Measurements from ENCODE around the gene MOB3A.
A peak's percentile ranks its signal among the peaks of the same experiment; 100 is the strongest.

Gene MOB3A

GRCh38 chr19:2123682-2124387 is 27.7 kb upstream of the MOB3A start:
- peak; percentile 9 for DNase-seq (ENCODE audit: low read depth)

- DNase-seq (ENCODE audit: low read depth) = no peak
Observed at GRCh38 chr19:2122982-2123381, 26.9 kb upstream of the MOB3A start.

- DNase-seq (ENCODE audit: low read depth) = no peak
Observed at GRCh38 chr19:2122251-2122650, 26.1 kb upstream of the MOB3A start.

- no peak for DNase-seq (ENCODE audit: low read depth)
Observed at GRCh38 chr19:2121416-2122051, 25.4 kb upstream of the MOB3A start.

- no peak for DNase-seq (ENCODE audit: low read depth)
Observed at GRCh38 chr19:2120821-2121220, 24.7 kb upstream of the MOB3A start.

GRCh38 chr19:2119921-2120785 is 24.0 kb upstream of the MOB3A start:
- DNase-seq (ENCODE audit: low read depth) = no peak

- DNase-seq (ENCODE audit: low read depth) = no peak
Observed at GRCh38 chr19:2118438-2118837, 22.3 kb upstream of the MOB3A start.

GRCh38 chr19:2117215-2117960 is 21.3 kb upstream of the MOB3A start:
- no peak for DNase-seq (ENCODE audit: low read depth)

- DNase-seq (ENCODE audit: low read depth) = no peak
Observed at GRCh38 chr19:2116507-2116906, 20.4 kb upstream of the MOB3A start.

- DNase-seq (ENCODE audit: low read depth) = no peak
Observed at GRCh38 chr19:2115911-2116426, 19.8 kb upstream of the MOB3A start.

GRCh38 chr19:2115324-2115723 is 19.2 kb upstream of the MOB3A start:
- no peak for DNase-seq (ENCODE audit: low read depth)

GRCh38 chr19:2114821-2115220 is 18.7 kb upstream of the MOB3A start:
- no peak for DNase-seq (ENCODE audit: low read depth)

GRCh38 chr19:2114218-2114617 is 18.1 kb upstream of the MOB3A start:
- DNase-seq (ENCODE audit: low read depth) = no peak

- DNase-seq (ENCODE audit: low read depth) = peak; percentile 22
Observed at GRCh38 chr19:2113439-2114211, 17.5 kb upstream of the MOB3A start.

- DNase-seq (ENCODE audit: low read depth) = peak; percentile 25
Observed at GRCh38 chr19:2112516-2113320, 16.6 kb upstream of the MOB3A start.

- no peak for DNase-seq (ENCODE audit: low read depth)
Observed at GRCh38 chr19:2111886-2112285, 15.8 kb upstream of the MOB3A start.

- DNase-seq (ENCODE audit: low read depth) = no peak
Observed at GRCh38 chr19:2111425-2111824, 15.3 kb upstream of the MOB3A start.

GRCh38 chr19:2110822-2111221 is 14.7 kb upstream of the MOB3A start:
- DNase-seq (ENCODE audit: low read depth) = no peak

GRCh38 chr19:2109046-2109864 is 13.1 kb upstream of the MOB3A start:
- no peak for DNase-seq (ENCODE audit: low read depth)

Data from iris pigment epithelial cell (primary cell).